HG03060 (cell line): ENCODE measurements around the gene SLC24A4.

Experiments used
- ATAC-seq: cut with Tn5 transposase; IDR thresholded peaks from one replicate; pipeline ENCODE4 v1.9.1; 2021; ENCODE audit warnings: low read depth, moderate number of reproducible peaks; ENCODE audit not compliant: unreplicated experiment

The SLC24A4 gene

GRCh38 chr14:92315050-92315805, 7.7 kb upstream of the SLC24A4 start:
- no peak for ATAC-seq

- ATAC-seq = no peak
Observed at GRCh38 chr14:92316176-92316575, 6.8 kb upstream of the SLC24A4 start.

- ATAC-seq = no peak
Observed at GRCh38 chr14:92316937-92317336, 6.0 kb upstream of the SLC24A4 start.

GRCh38 chr14:92317511-92317910, 5.5 kb upstream of the SLC24A4 start:
- ATAC-seq = no peak

- no peak for ATAC-seq
Observed at GRCh38 chr14:92321701-92322100, 1.3 kb upstream of the SLC24A4 start.

- ATAC-seq = no peak
Observed at GRCh38 chr14:92322516-92322915, 449 bp upstream of the SLC24A4 start.

- ATAC-seq = no peak
Observed at GRCh38 chr14:92323916-92324818, 1.2 kb downstream of the SLC24A4 start.

GRCh38 chr14:92325835-92326234, 2.9 kb downstream of the SLC24A4 start:
- no peak for ATAC-seq

GRCh38 chr14:92328664-92329255, 5.8 kb downstream of the SLC24A4 start:
- no peak for ATAC-seq

GRCh38 chr14:92334050-92334449, 11.1 kb downstream of the SLC24A4 start:
- no peak for ATAC-seq

GRCh38 chr14:92336363-92336762, 13.4 kb downstream of the SLC24A4 start:
- ATAC-seq = no peak

- no peak for ATAC-seq
Observed at GRCh38 chr14:92339426-92339825, 16.5 kb downstream of the SLC24A4 start.

- no peak for ATAC-seq
Observed at GRCh38 chr14:92340071-92340470, 17.1 kb downstream of the SLC24A4 start.

- no peak for ATAC-seq
Observed at GRCh38 chr14:92340931-92341330, 18.0 kb downstream of the SLC24A4 start.

- no peak for ATAC-seq
Observed at GRCh38 chr14:92341791-92342190, 18.8 kb downstream of the SLC24A4 start.

GRCh38 chr14:92348154-92348553, 25.2 kb downstream of the SLC24A4 start:
- ATAC-seq = no peak

- ATAC-seq = no peak
Observed at GRCh38 chr14:92351750-92352149, 28.8 kb downstream of the SLC24A4 start.

GRCh38 chr14:92352158-92352985, 29.4 kb downstream of the SLC24A4 start:
- no peak for ATAC-seq

- ATAC-seq = no peak
Observed at GRCh38 chr14:92353447-92353846, 30.5 kb downstream of the SLC24A4 start.

GRCh38 chr14:92356677-92357076, 33.7 kb downstream of the SLC24A4 start:
- ATAC-seq = no peak
